Stimulated activated CD8-positive, alpha-beta memory T cell treated with anti-CD3 and anti-CD28 coated beads, Interleukin-4, amount 100 ng/mL, for 24 hours (primary cell): ENCODE data around the gene UGT1A10.
"Not testable (repeated sequence)": the region's sequence is repeated elsewhere in the genome, so short reads cannot be mapped to it uniquely, and the experiment has no call there.

Experiments
- DNase-seq: peaks from one replicate; pipeline ENCODE4 v3.0.0-alpha.2; 2020; ENCODE audit warnings: low read depth

Gene UGT1A10

GRCh38 chr2:233743464-233744259, 107.4 kb downstream of the UGT1A10 start:
- DNase-seq: no peak

- DNase-seq: no peak
Observed at GRCh38 chr2:233745073-233745755, 109.0 kb downstream of the UGT1A10 start.

GRCh38 chr2:233745838-233746237, 109.6 kb downstream of the UGT1A10 start:
- DNase-seq: not testable (repeated sequence)

GRCh38 chr2:233746475-233747282, 110.4 kb downstream of the UGT1A10 start:
- DNase-seq: no peak

- DNase-seq: no peak
Observed at GRCh38 chr2:233747283-233747544, 111.0 kb downstream of the UGT1A10 start.

- DNase-seq: not testable (repeated sequence)
Observed at GRCh38 chr2:233750689-233751088, 114.4 kb downstream of the UGT1A10 start.

- DNase-seq: not testable (repeated sequence)
Observed at GRCh38 chr2:233751212-233752009, 115.2 kb downstream of the UGT1A10 start.

GRCh38 chr2:233754872-233755611, 118.8 kb downstream of the UGT1A10 start:
- DNase-seq: no peak

GRCh38 chr2:233756429-233757081, 120.3 kb downstream of the UGT1A10 start:
- DNase-seq: no peak

GRCh38 chr2:233758141-233758540, 121.9 kb downstream of the UGT1A10 start:
- DNase-seq: no peak

- no peak for DNase-seq
Observed at GRCh38 chr2:233758849-233759248, 122.6 kb downstream of the UGT1A10 start.

- no peak for DNase-seq
Observed at GRCh38 chr2:233760043-233760442, 123.8 kb downstream of the UGT1A10 start, which contains the start of gene UGT1A1. UGT1A1 (plus strand) TSS chr2:233760270; CDS start chr2:233760288, 18 bp downstream.

- no peak for DNase-seq
Observed at GRCh38 chr2:233761040-233761769, 125.0 kb downstream of the UGT1A10 start.

- DNase-seq: no peak
Observed at GRCh38 chr2:233764264-233764663, 128.0 kb downstream of the UGT1A10 start.

- DNase-seq: no peak
Observed at GRCh38 chr2:233764761-233765160, 128.5 kb downstream of the UGT1A10 start.

- DNase-seq: no peak
Observed at GRCh38 chr2:233766416-233766815, 130.2 kb downstream of the UGT1A10 start.

- DNase-seq: no peak
Observed at GRCh38 chr2:233768076-233768475, 131.8 kb downstream of the UGT1A10 start.

- DNase-seq: no peak
Observed at GRCh38 chr2:233769260-233769659, 133.0 kb downstream of the UGT1A10 start.

GRCh38 chr2:233772153-233772552, 135.9 kb downstream of the UGT1A10 start:
- no peak for DNase-seq

- no peak for DNase-seq
Observed at GRCh38 chr2:233772583-233772982, 136.3 kb downstream of the UGT1A10 start.
